GM18909 (cell line): Measurements from ENCODE around the gene ZNF775.

Experiments used
- ATAC-seq: cut with Tn5 transposase; IDR thresholded peaks from one replicate; pipeline ENCODE4 v1.9.1; 2021; ENCODE audit warnings: mild to moderate bottlenecking; ENCODE audit not compliant: unreplicated experiment, poor library complexity

Gene ZNF775

DNA sequence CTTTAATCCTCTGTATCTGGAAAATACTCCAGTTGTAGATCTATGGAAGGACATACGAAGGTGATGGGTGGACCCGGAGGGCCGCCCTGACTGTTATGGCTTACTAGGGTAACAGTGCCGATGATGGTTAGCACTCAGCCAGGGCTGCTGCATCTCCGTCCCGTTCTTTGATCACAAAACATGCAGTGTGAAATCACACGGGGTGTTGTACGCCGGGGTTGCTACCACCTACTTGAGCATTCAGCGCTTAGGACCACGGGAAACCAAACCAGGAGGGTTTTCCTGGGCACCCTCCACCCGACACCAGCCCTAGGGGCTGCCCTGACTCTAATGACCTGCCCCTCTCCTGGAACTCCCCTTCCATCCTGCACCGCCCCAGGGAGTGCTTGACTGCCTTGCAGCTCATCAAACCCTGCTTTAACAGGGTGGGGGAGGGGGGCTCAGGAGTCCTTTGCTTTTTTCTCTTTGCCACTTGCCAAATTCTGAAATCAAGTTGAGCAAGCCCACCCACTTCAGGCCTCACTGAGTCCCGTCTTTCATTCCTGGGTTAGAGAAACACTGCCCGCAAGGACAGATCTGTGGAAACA, 20.4 kb downstream of the ZNF775 start:
- no peak for ATAC-seq

DNA sequence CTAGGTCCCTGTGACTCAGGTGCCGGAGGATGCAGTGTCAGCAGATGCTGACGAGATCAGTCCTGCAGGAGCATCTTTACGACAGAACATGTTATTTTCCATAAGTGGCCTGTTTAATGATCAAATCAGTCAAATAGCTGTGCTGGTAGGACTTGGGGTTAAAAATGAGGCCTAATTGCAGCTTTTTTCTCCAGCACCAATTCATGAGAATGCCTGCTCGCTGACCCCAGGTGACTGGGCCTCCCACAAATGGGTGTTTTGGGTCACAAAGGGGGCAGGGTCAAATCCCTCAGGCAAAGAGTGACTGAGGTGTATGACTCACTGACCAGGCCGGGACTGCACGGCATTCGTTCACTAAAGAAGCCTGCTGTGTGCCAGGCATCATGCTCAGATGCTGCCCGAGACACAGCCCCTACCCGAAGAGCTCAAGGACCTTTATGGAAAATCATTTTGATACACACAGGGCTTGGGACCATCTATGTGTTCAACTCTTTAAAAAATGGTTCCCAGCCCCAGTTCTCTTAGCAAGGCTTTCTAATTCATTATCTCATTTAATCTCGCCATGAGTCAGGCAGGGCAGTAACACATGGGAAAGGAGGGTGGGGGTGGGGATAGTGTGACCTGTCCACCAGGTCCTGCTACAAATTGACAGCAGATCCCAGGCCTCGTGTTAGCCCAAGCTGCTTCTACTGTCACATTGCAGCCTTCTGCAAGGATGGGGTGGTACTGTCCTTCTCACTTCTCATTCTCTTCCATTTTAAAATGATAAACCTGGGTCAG, 21.1 kb downstream of the ZNF775 start:
- no peak for ATAC-seq

DNA sequence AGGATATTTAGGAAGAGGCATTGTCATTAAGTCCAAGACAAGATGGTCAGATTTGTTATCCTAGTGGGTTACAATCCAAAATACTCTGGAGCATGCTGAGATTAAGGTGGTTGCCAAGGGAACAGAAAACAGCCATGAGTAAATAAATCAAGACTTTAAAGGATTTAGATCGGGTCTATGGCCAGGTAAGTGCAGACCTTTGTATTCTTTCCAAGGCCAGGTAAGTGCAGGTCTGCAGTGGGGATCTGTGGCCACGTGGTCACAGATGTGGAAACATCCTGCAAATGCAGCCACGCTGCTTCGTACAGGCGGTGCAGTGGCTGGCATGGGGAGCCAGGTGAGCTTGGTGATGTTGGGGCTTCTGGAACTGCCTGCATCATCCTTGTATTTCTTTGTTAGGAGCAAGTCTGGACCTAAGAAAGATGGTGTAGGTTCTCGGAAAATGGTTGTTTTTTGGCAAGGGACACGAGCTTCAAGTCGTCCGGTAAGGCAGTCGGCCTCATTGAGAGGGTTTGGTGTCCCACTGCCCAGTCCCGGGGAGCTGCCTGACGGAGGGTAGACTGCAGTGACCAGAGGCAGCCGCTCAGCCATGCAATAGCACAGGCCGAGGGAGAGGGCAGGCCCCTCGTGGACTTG, 21.8 kb downstream of the ZNF775 start:
- ATAC-seq: no peak

DNA sequence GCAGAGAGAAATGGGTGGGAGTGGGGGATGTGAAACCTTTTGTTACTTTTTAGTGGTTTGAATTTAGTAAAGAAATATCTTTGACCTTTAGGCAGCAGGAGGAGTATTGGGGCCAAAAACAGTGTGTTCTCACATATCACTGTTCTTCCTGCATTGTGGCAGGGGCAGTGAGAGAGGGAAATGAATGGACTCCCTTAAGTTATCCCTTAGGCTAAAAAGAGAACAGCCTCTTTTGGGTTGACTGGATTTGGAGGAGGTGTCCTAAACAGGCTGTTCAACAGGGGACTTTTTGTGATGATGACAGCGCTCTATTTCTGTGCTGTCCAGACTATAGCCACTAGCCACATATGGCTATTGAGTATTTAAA, 22.3 kb downstream of the ZNF775 start:
- no peak for ATAC-seq

DNA sequence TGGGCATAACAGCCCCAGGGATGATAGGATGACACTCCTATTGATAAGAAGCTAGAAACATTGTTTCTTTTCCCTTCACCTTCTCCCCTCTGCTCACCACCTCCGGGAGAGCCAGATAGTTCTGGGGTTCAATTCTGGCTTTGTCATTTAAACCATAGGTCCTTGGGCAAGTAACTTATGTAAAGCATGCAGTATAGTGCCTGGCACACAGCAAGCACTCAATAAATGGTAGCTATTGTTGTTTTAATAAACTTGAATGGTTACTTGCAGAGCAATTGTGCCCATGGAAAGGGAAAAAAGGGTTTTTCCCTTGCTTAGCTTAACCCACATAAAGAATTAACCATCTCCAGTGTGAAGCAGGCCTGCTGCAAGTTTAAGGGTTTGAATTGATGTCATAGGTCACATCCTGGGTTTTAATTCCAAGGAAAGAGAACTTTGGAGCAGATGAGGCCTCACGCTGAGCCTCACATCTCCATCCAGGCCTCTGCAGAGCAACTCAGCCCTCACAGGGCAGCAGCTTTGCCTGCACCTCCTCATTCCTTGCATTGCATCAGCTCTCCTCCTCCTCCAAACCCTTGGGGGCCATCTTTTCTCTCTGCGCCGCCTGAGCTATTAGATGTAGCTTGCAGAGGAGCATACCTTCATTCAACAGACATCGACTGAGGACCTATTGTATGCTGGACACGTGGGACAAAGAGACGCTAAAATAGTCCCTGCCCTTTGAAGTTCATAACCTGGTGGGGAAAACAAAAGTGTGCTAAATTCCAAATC, 22.9 kb downstream of the ZNF775 start:
- ATAC-seq: no peak

DNA sequence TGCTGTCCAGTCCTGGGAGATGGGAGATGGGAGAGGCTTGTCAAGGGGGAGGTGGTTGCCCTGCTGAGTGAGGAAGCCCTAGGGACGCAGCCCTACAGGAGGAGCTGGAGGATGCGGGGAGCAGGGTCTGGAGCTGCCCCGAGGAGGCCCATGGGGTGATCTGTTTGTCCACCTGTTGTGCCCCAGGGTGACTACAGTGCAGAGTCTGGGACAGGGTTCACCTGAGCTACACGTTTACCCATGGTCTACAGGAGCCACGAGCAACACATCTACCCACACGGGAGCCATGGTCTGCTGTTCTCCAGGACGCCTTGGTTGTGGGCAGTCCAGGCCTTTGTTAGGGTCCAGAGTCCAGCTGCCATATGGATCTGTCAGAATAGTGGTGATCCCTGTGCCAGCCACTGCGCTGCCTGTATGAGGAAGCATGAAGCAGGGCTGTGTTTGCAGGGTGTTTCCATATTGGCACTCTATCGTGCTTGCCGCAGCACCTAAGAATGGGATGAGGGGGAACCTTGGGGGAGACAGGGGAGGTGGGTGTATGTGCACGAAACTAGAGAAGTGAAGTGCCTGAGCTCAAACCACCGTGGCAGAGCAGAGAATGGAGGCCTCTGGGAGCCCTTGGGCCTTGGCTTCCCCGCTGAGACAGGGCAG, 23.7 kb downstream of the ZNF775 start:
- ATAC-seq: no peak

DNA sequence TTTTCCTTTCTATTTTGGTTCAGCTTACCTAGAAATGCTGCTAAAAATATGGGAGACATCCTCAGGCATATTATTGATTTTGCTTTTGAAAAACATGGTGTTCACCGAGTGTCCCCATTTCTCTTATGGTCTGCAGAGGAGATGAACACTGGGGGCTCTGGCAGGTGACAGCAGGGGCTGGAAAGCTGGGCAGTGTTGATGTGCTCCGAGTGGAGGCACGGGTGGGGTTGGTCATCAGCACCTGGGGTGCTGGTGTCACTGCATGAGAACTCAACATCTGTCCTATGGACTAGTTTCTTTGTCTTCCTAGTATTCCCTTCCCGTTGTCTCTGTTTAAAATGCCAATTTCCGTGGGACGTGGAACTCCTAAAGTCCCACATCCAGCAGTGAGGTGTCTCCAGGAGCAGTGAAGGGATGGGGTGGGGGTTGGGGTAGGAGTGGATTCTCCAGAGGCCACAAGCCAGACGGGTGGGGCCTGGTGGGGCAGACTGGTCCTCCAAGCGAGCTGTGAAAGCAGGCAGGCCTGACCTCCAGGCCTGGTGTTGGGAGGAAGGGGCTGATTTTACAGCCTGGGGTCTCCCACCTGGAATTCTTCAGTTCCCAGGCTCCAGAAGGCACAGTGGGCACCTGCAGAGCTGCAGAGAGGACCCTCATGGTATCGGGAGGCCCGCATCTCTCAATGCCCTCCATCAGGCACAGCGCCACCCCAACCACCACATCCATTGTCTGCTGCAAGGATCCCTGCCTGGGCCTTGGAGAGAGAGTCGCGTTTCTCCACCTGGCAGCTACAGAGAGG, 24.4 kb downstream of the ZNF775 start:
- ATAC-seq: no peak

DNA sequence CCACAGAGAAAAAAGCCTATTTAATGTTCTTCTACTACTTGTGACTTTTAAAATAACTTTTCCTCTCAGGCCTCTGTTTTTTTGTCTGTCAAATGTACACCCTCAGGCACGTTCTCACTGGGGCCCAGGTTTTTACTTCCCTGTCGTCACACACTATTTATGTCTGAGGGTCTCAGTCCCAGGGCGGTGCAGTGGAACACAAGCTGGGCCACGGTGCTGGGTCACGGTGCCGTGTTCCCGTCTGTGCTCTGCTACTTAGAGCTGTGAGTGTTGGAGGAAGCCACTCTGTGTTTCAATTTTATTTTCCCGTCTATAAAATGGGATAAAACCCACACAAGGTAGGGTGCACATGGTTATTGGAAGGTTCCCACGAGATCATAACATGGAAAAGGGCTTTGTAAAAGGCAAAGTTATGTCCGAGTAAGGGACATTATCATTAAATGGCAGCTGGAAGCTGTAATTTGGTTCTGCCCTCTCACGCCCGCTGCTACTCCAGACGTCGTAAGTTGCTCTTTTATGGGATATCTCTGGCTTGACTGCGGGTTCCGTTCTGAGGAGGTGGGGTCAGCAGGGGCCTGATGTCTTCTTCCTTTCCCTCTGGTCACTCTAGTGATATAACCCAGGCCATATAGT, 25.2 kb downstream of the ZNF775 start:
- no peak for ATAC-seq

DNA sequence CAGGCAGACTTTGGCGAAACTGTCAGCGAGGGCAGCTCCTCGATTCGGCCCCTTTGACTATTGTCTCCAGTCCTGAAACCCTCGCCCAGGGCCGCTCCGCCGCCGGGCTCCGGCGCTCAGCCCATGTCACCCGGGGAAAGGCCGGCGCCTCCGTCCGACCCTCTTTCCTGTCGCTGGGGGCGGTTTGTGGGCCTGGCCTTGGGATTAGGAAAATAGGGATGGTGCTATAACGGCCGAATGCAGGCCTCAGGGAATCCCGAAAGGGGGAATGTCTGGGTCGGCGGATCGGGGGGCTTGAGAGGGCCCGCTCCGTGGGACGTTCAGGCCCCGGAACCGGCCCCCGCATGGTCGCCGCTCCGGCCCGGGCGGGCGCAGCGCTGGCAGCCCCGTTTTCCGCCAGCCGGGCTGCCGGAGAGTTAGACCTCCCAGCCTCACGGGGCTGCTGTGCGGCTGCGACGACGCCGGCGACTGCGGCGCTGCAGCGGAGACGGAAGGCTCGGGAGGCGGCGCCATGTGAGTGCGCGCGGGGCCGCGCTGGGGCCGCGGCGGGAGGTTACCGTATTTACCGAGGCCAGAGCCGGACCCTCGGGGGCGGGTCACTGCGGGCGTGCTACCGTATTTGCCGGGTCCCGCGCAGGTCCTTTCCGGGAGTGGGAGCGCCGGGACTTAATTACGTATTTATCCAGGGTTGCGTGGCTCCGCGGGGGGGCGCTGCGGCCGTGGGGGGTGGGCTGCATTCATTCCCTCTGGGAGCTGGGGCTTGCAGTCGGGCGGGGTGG, 25.9 kb downstream of the ZNF775 start:
- ATAC-seq: peak; percentile 57

DNA sequence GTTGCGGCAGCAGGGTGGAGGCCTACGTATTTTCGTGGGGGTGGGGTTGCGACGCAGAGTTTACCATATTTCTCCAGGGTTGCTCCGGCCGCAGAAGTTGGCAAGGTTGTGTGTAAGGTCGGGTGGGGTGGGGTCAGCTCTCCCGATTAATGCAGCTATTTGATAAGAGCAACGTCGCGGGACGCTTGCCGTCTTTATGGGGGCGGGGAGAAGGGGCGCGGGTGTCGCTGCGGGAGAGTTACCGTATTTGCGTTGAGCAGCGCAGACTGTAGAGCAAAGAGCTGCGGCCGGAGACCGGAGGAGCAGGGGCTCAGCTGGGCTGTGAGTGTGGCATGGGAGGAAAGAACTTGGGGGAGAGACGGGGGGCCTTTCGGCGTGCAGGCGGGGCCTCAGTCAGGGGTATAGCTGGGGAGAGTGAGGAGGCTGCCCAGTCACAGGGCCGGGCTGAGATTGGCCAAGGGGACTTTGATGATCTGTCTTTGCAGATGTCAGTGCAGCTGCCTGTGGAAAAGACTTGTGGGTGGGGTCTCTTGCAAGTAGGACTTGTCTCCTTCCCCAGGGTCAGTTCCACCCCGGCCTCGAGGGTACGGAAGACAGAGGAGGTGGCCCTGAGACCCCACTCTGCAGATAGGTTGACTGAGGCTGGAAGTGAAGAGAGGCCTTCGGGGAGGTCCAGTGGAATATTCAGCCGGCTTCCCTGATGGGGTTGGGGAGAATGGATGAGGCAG, 26.6 kb downstream of the ZNF775 start:
- ATAC-seq: no peak

DNA sequence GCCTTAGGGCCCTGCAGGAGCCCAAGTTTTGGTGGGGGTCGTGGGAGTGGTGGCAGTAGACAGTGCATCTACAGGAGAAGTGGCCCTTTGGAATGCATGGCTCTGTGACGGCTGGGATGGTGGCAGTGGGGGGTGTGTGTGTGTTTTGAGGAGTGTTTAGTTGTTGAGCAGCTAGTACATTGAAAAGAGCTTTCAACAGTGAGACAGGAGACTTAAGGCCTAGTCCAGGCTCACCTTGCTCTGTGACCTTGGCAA, 27.1 kb downstream of the ZNF775 start:
- no peak for ATAC-seq

DNA sequence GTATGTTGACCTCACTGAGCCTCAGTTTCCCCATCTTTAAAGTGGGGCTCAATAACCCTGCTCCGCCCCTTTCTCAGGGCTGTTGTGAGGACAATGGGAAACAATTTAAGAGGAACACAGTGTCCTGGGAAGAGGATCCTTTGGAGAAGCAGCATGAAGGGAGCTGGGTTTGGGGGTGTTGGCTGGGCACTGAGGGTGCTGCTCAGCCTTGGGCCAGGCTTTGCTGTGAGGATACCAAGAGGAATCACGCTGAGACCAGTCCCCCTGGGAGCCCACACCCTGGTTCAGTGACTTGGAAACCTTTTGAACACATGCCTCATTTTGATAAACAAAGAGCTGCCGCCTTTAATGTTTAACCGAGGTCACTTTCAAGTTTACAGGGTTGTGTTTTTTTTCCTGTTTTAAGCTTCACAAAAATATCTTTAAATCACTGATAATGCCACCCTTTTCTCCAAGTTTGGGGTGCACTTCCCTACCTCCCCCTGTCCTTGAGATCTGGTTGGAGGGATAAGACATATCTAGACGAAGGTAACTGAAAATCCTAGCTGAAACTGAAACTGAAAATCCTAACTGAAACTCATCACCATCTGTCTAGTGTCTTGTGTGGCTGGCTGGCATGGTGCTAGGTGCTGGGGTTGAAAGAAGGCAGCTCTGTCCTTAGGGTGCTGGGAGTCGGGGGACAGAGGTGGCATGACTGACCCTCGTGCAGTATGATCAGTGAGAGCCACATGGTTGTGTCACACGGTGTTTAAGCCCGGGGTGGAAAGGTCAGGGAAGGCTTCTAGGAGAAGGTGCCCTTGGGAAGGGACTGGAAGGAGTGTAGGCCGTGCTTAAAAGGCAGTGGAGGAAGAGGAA, 27.7 kb downstream of the ZNF775 start:
- ATAC-seq: peak; percentile 68

DNA sequence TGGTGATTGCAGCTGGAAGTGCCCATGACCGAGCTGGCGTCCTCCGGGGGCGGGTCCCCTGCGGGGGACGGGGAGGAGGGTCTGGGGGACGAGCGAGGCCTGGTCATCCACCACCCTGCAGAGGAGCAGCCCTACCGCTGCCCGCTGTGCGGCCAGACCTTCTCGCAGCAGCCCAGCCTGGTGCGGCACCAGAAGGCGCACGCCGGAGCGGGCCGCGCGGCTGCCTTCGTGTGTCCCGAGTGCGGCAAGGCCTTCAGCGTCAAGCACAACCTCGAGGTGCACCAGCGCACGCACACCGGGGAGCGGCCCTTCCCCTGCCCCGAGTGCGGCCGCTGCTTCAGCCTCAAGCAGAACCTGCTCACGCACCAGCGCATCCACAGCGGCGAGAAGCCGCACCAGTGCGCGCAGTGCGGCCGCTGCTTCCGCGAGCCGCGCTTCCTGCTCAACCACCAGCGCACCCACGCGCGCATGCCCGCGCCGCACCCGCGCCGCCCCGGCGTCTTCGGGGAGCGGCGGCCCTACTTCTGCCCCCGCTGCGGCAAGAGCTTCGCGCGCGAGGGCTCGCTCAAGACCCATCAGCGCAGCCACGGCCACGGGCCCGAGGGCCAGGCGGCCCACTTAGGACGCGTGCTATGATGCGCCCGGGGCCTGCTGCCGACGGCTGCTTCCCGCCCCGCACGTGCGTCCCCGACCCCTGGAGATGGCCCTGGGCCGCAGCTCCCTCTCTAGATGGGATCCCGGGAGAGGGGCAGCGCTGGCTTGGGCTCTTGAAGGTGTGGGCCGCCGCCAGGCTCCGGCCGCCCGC, 28.7 kb downstream of the ZNF775 start:
- ATAC-seq: no peak

DNA sequence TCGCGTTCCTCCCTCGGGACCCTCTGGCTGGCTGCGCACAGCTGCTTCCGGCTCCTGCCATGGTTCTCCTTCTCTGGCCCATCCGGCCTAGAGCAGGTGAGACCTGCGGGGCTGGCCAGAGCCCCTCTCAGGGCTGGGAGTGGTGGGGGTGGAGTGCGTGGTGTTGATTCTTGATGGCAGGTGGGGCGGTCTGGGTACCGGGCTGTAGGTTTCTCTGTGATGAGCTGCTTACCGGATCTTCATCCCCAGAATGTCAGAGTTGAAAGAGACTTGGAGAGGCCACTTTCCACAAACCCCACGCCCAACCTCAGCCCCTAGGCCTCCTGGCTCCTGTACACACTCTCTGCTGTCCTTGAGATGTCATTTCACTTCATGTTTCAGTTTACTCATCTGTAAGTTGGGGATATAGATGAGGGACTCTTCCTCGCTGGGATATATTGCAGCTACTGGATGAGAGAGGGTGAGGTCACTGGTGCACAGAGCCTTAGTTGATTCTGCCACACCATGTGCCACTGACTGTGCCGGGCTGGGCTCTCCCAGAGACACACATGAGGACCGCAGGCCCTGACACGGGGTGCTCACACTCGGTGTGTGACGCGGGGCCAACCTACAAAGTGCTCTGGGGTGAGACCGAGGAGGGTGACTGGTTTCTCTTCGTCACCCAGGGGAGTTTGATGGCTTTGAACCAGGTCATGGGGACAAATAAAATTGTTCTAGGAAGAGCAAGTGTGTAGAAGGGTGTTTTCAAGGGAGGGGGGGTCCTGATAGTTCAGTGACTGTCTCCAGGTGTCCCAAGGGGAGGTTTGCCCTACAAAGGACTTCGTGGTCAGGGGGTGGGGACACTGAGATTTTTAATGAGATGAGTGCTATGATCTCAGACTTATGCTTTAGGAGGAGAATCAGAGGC, 29.5 kb downstream of the ZNF775 start:
- ATAC-seq: no peak

DNA sequence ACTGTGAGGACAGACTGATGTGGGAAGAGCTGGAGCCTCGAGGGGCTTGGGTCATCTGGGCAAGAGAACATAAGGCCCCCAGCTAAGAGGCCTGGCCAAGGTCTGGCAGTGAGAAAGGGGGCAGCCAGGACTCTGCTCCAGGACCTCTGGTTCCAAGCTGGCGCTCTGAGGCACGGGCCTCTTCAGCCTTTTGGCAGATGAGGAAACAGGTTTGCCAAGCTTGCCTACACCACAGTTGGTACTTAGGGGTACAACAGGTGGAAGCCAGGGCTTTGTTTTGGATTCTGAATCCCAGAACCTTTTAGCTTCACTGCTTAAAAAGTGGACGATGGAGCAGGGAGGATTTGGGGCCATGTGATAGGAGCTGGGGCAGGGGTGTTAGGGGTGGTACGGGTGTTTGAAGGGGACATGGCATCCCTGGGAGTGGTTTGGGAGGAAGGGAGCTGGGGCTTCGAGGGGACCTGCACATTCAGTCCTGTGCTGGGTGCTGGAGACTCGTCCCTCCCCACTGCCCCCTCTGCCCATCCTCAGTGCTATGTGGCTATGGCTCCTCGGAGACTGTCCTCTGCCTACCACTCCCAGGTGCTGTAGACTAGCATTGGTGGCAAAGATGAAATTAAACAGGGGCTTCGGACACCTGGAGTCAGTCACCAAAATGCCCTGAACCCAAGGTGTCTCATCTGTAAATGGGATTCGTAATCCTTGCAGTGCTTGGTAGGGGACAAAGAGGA, 30.3 kb downstream of the ZNF775 start:
- no peak for ATAC-seq
